Islet of Langerhans (tissue), 1 donor: ENCODE results near the gene LAG3.
"Not testable (repeated sequence)": the region's sequence is repeated elsewhere in the genome, so short reads cannot be mapped to it uniquely, and the experiment has no call there.

Experiments
- FAIRE-seq: peaks from one replicate; lab custom pipeline; 2011; peaks lifted over from hg19 to GRCh38; lab: Jason Lieb, UNC

LAG3 gene

DNA sequence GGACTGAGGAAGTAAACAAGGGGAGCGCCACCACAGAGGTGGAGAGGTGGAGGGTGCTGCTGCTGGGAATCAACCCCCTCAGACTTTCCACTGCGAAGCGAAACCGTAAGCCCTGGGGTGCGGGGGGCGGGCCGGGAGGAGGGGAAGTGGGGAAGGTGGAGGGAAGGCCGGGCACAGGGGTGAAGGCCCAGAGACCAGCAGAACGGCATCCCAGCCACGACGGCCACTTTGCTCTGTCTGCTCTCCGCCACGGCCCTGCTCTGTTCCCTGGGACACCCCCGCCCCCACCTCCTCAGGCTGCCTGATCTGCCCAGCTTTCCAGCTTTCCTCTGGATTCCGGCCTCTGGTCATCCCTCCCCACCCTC lies at the start of gene LAG3:
Gene LAG3, plus strand, starts transcription at position 190 of the 365 bp plus-strand sequence. CDS start 333 bp downstream, outside the sequence.
- FAIRE-seq, result no peak

DNA sequence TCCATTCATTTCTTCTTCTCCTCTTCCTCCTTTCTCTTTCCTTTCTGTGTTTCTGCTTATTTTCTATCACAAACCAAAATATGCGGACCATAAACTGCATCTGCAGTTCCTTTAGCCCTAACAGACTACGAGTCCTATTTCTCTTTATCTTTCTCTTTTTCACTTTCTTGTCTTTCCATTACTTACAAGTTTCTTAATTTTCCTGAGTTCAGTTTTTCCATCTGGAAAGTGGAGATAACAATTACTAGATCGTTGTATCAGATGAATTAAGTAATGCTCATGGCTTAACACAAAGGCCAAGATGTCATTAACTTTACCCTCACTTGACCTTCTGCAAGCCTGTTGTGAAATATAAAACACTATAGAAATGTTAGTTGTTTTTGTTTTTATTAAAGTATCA lies 49.5 kb upstream of the LAG3 start:
- FAIRE-seq, result peak; percentile 30

DNA sequence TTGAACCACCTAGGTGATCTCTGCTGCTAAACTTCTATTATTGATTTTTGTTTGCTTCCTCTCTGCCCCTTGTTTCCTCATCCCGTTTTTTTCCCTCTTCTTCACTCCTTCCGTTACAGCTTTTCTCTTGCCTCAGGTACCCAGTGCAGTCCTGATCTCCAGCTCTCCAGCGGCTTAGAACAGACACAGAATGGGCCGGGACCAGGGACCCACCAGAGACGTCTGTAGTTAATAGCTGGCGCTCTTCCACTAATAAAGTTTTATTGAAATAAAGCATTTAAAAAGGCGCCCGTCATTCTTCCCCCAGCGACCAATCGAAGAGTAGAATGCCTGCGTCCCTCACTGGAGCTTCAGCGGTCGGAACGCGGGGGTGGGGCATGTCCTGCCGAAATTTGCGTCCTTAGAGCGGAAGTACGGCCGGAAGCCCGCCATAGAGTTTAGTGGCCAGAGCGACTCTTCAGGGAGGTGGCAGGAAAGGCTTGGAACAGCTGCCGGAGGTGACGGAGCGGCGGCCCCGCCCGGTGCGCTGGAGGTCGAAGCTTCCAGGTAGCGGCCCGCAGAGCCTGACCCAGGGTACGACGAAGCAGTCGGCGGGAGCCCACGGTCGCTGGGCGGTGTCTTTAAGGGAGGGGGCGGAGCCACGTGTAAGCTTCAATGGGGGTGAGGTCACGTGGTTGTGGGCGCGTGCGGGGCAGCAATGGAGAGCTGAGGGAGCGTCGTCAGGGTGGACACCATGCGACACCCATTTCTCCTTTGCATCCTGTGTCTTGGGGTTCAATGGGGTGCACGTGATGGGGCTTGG lies 48.5 kb upstream of the LAG3 start, which contains the start of gene COPS7A:
Gene COPS7A, plus strand, starts transcription at position 440 of the 802 bp plus-strand sequence. CDS start 611 bp downstream, outside the sequence.
- peak; percentile 77 for FAIRE-seq

DNA sequence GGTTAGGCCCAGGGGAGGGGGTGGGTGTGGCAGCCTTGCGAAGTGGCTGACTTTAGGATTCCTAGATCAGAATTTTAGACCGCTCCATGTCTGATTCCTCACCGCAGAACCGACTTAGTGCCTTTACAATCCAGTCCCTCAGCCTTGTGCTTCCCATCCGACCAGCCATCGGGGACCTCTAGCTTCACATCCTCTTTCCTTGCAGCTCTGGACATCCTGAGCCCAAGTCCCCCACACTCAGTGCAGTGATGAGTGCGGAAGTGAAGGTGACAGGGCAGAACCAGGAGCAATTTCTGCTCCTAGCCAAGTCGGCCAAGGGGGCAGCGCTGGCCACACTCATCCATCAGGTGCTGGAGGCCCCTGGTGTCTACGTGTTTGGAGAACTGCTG lies 47.9 kb upstream of the LAG3 start:
- no peak for FAIRE-seq

DNA sequence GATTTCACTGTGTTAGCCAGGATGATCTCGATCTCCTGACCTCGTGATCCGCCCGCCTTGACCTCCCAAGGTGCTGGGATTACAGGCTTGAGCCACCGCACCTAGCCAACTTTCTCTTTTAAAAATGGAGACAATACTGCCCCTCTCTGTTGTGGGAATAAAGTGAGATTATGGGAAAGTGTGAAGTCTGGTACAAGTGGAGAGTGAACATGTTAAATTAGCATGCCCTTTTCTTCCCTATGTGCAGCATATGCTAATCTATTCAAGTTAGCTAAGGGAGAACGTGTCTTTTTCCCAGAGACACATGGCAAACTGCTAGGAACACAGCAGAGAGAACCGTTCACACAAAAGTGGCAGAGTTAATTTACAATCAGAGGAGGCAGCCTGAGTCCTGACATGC lies 47.0 kb upstream of the LAG3 start:
- no peak for FAIRE-seq

DNA sequence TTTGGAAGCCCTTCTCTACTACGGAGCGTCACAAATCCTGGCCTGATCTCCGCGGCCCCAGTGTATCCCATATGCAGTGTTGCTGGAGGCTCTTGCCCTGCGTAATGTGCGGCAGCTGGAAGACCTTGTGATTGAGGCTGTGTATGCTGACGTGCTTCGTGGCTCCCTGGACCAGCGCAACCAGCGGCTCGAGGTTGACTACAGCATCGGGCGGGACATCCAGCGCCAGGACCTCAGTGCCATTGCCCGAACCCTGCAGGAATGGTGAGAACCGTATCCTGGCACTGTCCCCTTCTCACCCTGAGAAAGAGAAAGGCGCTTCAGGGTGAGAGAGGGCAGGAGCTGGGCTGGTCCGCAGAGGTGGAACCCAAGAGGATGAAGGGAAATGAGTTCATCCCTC lies 43.1 kb upstream of the LAG3 start:
- no peak for FAIRE-seq

DNA sequence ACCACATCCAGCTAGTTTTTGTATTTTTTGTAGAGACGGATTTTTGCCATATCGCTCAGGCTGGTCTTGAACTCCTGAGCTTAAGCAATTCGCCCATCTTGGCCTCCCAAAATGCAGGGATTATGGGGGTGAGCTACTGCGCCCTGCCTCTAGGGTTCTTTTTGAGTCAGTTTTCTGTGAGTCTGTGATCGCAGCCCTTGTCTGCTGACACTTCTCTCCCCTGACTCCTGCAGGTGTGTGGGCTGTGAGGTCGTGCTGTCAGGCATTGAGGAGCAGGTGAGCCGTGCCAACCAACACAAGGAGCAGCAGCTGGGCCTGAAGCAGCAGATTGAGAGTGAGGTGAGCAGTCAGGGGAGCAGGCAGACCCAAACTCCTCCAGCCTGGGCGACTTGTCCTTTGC lies 42.2 kb upstream of the LAG3 start:
- FAIRE-seq, result no peak

GRCh38 chr12:6734506-6735387 lies 37.6 kb upstream of the LAG3 start:
- FAIRE-seq, result no peak

- peak; percentile 66 for FAIRE-seq
Observed at GRCh38 chr12:6735448-6736191, 36.7 kb upstream of the LAG3 start.

GRCh38 chr12:6736754-6737153 lies 35.6 kb upstream of the LAG3 start:
- FAIRE-seq, result no peak

GRCh38 chr12:6742080-6742479 lies 30.2 kb upstream of the LAG3 start:
- FAIRE-seq, result not testable (repeated sequence)

DNA sequence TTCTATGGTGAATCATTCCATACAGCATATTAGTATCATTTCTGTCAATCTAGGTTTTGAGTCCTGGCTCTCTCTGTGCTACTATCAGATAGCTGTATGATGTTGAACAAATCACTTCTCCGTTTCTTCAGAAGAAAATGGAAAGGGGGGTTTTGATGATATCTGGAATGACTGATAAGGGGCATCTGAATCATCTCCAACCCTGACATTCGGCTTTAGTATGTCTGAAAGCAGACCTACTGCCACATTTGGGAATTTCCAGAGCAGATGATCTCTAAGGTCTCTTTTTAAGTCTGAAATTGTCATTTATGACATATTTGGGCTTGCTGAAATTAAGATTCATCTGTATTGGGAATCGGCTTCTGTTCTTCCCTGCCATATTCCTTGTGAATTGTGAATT lies 29.5 kb upstream of the LAG3 start:
- no peak for FAIRE-seq

- not testable (repeated sequence) for FAIRE-seq
Observed at GRCh38 chr12:6743300-6743699, 29.0 kb upstream of the LAG3 start.

DNA sequence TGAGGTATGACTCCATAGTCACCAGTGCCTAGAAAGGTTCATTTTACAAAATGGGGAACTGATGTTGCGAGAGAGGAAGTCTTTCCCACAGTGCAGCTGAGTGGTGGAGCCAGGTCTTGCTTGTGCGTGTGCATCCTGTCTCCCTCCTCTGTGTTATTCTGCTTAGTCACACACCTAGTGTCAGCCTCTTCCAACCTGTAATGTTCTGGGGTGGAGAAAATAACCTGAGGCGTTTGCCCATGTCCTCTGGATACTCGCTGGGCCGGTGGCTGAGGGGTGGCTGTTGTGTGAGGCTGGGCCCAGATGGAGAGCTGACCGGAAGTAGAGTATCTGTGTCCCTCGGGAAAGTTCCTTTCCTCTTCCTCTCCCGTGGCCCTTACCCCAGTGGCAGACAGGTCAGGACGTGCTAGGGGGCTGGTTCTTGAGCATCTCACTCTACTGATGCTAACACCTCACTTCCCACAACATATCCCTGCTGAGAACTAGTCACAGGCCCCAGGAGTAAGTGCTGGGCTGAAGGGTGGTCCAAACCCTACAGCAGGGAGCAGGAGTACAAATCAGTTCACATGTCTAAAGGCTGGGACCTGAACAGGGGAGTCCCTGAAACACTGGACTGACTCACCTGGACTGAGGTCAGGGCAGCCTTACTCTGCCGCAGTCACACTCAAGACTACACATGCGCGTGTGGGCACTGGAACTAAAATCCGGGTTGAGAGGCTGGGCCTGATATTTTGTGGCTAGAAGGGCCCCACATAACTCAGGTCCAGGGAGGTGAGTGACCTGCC lies 26.4 kb upstream of the LAG3 start:
- FAIRE-seq, result no peak

- no peak for FAIRE-seq
Observed at GRCh38 chr12:6747216-6747615, 25.1 kb upstream of the LAG3 start.

GRCh38 chr12:6748761-6749160 lies 23.6 kb upstream of the LAG3 start:
- FAIRE-seq, result no peak

DNA sequence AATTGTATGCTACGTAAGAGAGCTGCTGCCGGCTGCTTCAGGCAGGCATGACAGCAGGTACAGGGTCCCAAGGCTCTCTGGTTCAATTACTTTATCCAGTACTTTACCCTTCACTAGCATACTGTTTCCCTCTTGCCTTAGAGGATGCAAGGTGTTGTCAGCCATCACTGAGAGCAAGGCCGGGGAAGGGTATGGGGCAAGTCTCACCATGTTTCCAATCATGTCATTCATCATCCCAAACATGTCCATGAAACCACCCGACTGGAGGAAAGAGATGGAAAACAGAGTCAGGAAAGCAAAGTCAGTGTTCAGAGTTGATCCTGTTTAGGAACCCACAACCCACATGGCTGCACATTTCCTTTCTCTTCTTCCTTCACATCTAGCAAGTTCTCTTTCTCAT lies 21.8 kb upstream of the LAG3 start:
- no peak for FAIRE-seq

DNA sequence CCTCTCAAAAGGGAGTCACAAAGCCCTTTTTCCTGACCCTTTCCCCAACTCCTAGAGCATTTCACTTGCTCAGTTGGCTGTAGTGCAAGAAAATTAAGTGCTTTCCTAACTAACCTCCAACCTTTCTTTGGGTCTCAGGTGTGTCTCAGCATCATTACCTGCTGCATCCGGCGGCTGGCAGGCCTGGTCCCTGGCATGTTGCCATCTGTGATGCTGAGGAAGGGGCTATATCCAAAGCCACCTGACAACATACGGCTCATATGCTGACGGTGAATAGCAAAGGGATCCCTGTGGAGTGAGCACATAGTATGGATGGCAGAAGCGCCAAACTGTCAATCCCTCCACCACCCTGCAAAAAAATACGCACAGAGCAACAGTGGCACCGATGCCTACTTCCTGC lies 20.6 kb upstream of the LAG3 start:
- FAIRE-seq, result no peak

DNA sequence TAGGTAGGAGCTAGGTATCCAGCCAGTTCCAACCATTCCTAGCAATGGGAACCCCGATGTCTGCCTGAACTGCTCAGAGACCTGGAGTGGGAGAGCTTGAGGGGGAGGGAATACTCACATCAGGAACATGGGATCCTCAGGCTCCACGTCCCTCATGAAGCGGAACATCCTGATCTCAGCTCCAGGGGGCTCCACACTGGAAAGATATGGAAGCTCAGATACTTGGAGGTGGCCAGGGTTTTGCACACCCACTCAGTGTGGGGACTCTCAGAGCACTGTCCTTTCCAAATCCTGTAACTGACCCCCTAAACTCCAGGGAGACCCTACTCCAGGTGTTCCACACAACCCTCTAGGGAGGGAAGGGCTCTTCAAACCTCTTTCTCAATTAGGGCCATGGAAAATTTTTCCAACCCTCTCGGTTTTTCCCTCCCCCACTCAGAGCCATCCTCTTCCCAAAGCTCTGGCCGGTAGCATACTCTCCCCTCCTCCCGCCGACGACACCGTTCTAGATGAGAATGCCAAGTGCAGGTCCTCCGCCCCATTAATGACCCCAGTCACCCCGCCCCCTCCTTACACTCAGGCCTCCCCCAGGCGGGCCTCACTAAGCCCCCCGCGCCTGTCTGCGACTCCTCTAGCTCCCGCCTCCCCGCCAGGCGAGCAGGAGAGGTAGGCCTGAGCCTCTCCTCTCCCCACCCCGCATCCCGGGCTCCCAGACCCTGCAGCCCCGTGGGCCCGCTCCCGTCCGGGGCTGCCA lies 20.0 kb upstream of the LAG3 start:
- FAIRE-seq, result no peak

DNA sequence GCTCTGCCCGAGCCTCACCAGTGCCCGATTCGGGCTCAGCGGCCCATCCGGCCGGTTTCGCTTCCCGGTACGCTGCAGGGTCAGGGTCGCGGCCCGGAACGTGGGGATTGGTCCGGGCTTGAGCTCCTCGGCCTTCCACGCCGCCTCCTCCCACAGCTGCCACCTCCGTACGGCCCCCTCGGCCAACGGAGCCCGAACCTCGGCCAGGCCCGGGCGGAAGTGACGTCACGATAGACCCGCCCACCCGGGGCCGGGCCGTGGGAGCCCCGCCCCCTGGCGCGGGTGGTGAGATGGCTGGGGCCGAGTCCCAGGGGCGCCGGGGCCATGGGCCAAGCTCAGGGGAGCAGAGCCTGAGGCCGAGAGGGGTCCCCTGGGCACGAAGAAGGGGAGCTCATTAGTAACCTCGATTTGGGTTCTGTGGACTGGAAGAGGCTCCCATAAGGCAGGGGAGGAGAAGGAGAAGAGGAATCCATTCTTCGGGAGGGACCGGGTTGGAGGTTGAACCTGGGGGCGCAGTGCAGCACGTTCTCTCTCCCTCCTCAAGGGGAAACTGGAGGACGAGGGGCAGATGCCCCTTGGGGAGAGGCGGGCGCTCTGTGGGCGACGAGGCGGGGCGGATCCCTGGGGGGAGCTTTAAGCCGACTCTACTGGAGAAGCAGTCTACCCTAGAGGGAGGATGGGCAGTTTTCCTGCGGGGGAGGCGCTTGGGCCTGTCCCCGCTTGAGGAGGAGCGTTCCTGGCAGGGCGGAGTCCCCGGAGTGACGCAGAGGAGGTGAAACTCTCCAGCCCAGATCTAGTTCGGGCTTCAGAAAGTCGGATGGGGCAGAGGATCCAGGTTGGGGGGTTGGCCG lies 19.2 kb upstream of the LAG3 start, which contains the start of gene MLF2:
Gene MLF2, minus strand, starts transcription at position 221 of the 851 bp plus-strand sequence. CDS start 807 bp downstream, outside the sequence.
- peak; percentile 56 for FAIRE-seq
